Skeletal muscle cell (primary cell): ENCODE measurements around the gene RAET1G.
"Not testable (repeated sequence)": the region's sequence is repeated elsewhere in the genome, so short reads cannot be mapped to it uniquely, and the experiment has no call there.

ENCODE experiments used
- DNase-seq: peaks from one replicate; pipeline ENCODE4 v3.0.0-alpha.2; 2010; ENCODE audit warnings: low read depth
- H3K4me3 ChIP-seq: 2 replicates; pipeline ENCODE4 v1.5.1; 2011; ENCODE audit warnings: low read depth, mild to moderate bottlenecking, control low read depth, low read length, moderate library complexity

Gene RAET1G

DNA sequence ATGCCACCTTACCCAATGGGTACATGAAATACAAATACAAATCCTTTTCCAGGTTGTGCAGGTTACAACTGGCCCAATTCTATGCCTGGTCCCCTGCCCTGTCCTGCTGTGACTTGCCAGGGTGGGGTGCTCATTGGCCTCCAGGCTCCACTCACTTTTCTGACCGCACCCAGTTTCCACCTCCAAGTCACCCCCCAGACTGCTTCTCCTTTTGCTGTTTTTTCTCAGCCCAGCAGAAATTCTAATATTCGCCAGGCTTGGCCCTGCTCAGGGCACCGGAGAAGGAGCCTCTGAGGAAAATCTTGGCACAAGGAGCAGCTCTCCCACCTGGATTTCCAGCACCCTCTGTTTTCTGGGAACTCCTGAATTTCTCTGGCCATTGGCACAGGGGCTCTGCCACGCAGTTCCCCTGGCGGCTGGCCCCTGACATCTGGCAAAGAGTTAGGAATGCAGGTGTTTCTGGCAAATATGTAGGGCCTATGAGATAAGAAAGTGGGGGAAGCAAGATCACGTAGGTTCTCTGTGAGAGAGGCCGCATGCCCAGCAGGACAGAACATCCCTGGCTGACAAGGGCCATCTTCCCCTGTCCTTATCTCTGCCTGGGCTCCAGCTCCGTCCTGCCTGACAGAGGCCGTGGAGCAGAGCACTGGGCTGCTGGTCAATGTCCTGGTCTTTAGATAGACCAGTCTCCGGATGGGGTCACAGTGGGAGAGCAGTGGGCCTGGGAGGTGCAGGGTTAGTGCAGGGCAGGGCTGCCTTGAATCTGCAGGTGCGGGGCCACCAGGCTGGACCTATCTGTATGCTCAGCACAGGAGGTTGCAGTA lies 22.1 kb downstream of the RAET1G start:
- no peak overlapping the region for H3K4me3 ChIP-seq
- no peak for DNase-seq

- no peak for DNase-seq
- no peak overlapping the region for H3K4me3 ChIP-seq
These were observed 22.8 kb downstream of the RAET1G start for GRCh38 chr6:149899926-149900619.

DNA sequence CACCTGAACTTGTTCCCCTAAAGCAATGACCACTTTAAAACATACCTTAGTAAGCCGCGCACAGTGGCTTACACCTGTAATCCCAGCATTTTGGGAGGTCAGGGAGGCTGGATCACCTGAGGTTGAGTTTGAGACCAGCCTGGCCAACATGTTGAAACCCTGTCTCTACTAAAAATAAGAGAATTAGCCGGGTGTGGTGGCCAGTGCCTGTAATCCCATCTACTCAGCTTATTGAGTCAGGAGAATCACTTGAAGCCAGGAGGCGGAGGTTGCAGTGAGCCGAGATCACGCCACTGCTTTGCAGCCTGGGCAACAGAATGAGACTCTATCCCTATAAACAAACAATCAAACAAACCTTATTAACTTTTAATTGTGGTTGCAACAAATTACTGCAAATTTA lies 23.4 kb downstream of the RAET1G start:
- H3K4me3 ChIP-seq, result no peak overlapping the region
- DNase-seq, result no peak

- H3K4me3 ChIP-seq, result no peak overlapping the region
These were observed 24.0 kb downstream of the RAET1G start for GRCh38 chr6:149898966-149899365.

GRCh38 chr6:149897855-149898744 lies 24.8 kb downstream of the RAET1G start, which contains the start of gene RAET1E:
TSS of gene RAET1E (minus strand) at chr6:149898113. CDS start at chr6:149890901, 7,212 bp downstream.
- no peak for DNase-seq
- H3K4me3 ChIP-seq, result peak within 1 kb of the TSS; percentile 2

More at GRCh38 chr6:149898966-149899365, 24.0 kb downstream of the RAET1G start:
- no peak for DNase-seq

DNA sequence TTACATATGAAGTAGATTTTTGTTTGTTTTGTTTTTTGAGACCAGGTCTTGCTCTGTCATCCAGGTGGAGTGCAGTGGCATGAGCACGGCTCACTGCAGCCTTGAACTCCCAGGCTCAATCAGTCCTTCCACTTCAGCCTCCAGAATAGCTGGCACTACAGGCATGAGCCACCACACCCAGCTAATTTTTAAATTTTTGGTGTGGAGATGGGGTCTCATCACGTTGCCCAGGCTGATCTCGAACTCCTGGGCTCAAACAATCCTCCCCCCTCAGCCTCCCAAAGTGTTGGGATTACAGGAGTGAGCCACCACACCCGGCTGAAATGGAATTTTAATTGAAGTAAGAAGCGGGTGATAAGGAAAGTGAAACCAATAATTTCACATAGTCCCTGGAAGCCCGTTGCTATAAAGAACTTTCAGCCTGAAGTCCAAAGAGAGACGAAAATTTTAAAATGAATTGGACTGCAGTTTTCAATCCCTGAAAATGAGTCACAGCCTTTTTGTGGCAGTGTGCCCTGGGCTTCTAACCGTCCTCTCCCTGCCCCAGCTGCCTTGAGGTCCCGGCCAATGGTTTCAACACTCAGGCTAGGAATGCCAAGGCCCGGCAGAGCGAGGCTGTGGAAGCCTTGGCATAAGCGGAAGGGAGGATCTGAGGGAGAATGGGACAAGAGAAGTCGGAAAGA lies 25.8 kb downstream of the RAET1G start:
- H3K4me3 ChIP-seq, result peak overlapping the region; percentile 2
- peak; percentile 71 for DNase-seq

- DNase-seq, result no peak
- no peak overlapping the region for H3K4me3 ChIP-seq
These were observed 26.4 kb downstream of the RAET1G start for GRCh38 chr6:149896491-149896890.

DNA sequence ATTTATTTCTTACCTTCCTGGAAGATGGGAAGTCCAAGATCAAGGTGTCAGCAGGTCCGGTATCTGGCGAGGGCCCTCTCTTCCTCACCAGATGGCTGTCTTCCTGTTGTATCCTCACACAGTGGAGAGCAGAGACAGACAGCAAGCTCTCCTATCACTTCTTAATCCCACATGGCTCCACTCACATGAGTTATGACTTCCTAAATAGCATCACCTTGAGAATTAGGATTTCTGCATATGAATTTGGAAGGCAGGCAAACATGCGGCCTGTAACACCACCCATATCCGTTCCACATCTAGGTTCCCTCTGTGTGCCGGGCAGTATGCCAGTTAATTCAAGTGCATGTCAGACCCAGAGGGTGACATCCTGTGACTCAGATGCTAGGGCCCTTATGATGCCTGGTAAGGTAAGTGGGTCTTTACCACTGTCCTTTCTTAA lies 27.1 kb downstream of the RAET1G start:
- no peak for DNase-seq
- no peak overlapping the region for H3K4me3 ChIP-seq

- H3K4me3 ChIP-seq, result no peak overlapping the region
- peak; percentile 47 for DNase-seq
These were observed 27.8 kb downstream of the RAET1G start for GRCh38 chr6:149895048-149895590.

DNA sequence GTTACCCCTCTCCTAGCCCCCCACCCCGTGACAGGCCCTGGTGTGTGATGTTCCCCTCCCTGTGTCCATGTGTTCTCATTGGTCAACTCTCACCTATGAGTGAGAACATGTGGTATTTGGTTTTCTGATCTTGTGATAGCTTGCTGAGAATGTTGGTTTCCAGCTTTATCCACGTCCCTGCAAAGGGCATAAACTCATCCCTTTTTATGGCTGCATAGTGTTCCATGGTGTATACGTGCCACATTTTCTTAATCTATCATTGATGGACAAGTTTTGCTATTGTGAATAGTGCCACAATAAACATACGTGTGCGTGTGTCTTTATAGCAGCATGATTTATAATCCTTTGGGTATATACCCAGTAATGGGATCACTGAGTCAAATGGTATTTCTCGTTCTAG lies 31.1 kb downstream of the RAET1G start:
- DNase-seq, result not testable (repeated sequence)

GRCh38 chr6:149891259-149891658 lies 31.7 kb downstream of the RAET1G start:
- no peak for DNase-seq
- no peak overlapping the region for H3K4me3 ChIP-seq

More for the DNA sequence above, 31.1 kb downstream of the RAET1G start:
- H3K4me3 ChIP-seq, result not testable (repeated sequence)

DNA sequence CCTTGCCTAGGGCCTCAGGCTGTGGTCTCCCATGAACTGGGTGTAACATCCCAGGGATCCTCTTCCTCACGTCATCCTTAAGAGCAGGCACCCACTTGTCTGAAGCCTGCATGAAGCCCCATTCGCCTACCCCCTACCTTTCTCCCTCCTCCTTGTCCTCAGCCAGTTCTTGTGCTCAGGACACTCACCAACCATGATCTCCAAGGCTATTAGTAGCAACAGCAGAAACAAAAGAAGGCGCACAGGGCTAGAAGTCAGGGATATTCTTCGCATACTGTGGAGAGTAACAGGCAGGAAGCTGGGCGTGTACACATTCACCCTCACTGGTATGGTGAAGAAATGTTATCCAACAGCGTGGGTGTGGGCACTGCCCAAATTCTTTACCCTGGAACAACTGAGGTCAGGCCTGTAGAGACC lies 32.3 kb downstream of the RAET1G start:
- no peak for DNase-seq
- H3K4me3 ChIP-seq, result no peak overlapping the region

DNA sequence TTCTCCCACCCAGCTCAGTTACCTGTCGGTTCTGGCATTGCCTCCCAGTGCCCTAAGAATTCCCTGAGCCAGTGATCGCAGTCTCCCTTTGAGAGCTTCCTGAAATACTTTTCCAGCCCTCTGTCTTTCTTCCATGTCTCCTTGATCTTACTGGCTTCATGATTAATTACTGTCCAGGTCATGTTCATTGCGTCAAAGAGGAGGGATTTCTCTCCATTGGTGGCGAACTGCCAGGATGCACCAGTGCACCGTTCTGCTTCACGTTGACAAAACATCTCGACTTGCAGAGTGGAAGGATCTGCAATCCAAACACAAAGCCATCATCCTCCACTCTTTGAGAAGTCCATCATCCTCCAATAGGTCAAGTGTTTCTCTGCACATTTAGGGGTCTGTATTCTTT lies 33.6 kb downstream of the RAET1G start:
- no peak overlapping the region for H3K4me3 ChIP-seq

DNA sequence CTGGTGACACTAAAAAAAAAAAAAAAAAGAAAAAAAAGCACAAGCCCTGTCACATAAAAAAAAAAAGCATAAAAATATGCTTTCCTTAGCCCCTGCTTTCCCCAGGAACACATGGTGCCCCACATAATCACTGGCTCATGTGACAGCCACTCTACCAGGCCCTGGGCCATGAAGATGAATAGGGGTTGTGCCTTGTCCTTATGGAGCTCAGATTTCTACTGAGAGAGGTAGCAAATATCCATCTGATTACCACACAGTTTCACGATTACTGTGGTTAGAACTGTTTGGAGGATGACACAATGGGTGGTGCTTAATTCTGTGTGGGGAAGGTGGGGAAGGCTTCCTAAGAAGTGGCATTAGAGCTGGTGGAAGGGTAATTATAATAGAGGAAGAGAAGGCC lies 34.3 kb downstream of the RAET1G start:
- DNase-seq, result no peak
- H3K4me3 ChIP-seq, result no peak overlapping the region

More for the DNA sequence above, 33.6 kb downstream of the RAET1G start:
- no peak for DNase-seq

DNA sequence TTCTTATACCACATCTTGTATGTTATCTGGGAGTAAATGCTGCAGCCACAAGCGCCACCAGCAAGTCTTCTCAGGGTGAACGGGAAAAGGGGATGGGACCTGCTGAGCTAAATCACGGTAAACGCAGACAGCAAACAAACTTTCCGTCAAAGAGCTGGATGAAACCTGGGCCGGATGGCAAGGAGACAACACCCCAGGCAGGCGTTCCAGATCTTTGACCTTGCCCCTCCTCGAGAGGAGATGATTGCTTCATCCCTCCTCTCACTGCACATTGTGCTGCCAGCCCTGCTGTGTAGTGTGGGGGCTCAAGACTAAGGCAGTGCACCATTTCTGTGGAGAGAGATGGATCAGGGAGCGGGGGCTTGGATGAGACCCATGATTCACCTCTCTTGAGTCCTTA lies 34.8 kb downstream of the RAET1G start:
- H3K4me3 ChIP-seq, result no peak overlapping the region
- no peak for DNase-seq

GRCh38 chr6:149887343-149887742 lies 35.6 kb downstream of the RAET1G start:
- DNase-seq, result no peak
- no peak overlapping the region for H3K4me3 ChIP-seq

DNA sequence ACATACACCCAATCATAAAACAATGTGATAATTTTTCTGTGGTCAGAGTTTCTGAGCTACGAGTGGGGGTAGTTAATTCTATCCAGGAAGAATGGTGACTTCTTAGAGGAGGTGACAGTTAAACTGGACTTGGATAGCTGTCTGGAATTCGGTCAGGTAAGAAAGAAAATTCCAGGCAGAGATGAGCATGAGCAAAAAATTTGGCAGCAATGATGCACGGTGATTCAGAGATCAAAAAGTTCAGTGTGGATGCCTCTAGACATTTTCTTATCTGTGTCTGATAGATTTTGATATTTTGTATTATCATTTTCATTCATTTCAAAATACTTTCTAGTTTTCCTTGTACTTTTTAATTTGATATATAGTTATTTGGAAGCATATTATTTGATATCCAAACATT lies 37.0 kb downstream of the RAET1G start:
- no peak for DNase-seq
- no peak overlapping the region for H3K4me3 ChIP-seq

- DNase-seq, result no peak
- no peak overlapping the region for H3K4me3 ChIP-seq
These were observed 38.3 kb downstream of the RAET1G start for GRCh38 chr6:149884617-149885016.

GRCh38 chr6:149884215-149884614 lies 38.7 kb downstream of the RAET1G start:
- DNase-seq, result no peak
- no peak overlapping the region for H3K4me3 ChIP-seq
